ENCODE measurements around the gene PRKCE. TPM values are rescaled to one million over a fixed set of nuclear protein-coding genes. Genes with fewer than 3 reads are reported as not detected.

The PRKCE gene
- total and polyA plus RNA-seq, 2 donors (not counting 1 experiment from before 2014, with no cell fraction given), result 23.6 to 271 TPM

GRCh38 chr2:46148369-46148736 lies 496.9 kb downstream of the PRKCE start:
- H3K4me1 Mint-ChIP-seq, result no peaks in the 10 kb centered on the region
- intact Hi-C loops (cut with micrococcal nuclease), result no loop called here
- ATAC-seq (ENCODE audit: low read depth), result no peak

GRCh38 chr2:46150445-46150955 lies 499.0 kb downstream of the PRKCE start:
- no peak overlapping the region for H3K4me3 ChIP-seq (ENCODE audit: control extremely low read depth in 1 of 5, extremely low read depth in 1 of 5, insufficient read depth in 1 of 5, low read depth in 2 of 5, low read length in 4 of 5)
- H2AFZ ChIP-seq (ENCODE audit: insufficient read depth, low read depth, low read length, poor library complexity, severe bottlenecking), result no peak overlapping the region
- no peaks in the 10 kb centered on the region for H3K4me1 ChIP-seq (ENCODE audit: control insufficient read depth in 2 of 2, insufficient read depth in 2 of 2, low read length in 2 of 2)
- no peaks in the 10 kb centered on the region for H3K27me3 ChIP-seq (replicated peaks in 1 of 4; ENCODE audit: control extremely low read depth in 1 of 4, control insufficient read depth in 3 of 4, insufficient read depth in 4 of 4, low read length in 3 of 4)
- H3K79me2 ChIP-seq (ENCODE audit: control insufficient read depth, insufficient read depth, low read length), result no peaks in the 10 kb centered on the region
- ATAC-seq (ENCODE audit: low read depth), result no peak
- TF ChIP-seq CTCF (IDR thresholded peaks at IDR 0.05), result no peak
- TF ChIP-seq EZH2 (IDR thresholded peaks at IDR 0.05; ENCODE audit: borderline replicate concordance, insufficient read depth, low read depth, low read length, poor library complexity, severe bottlenecking), result no peak
- no peak overlapping the region for H3K4me3 Mint-ChIP-seq
- no peaks in the 10 kb centered on the region for H4K20me1 ChIP-seq (ENCODE audit: control insufficient read depth, insufficient read depth, low read length, poor library complexity, severe bottlenecking)
- DNase-seq, result no peak
- H3K27ac ChIP-seq (ENCODE audit: low read length in 2 of 2), result no peak overlapping the region
- H3K4me2 ChIP-seq (replicated peaks; ENCODE audit: low read depth, low read length, poor library complexity, severe bottlenecking), result no peak overlapping the region
- no peak overlapping the region for H3K9ac ChIP-seq (ENCODE audit: low read length)
- no peaks in the 10 kb centered on the region for H3K27me3 Mint-ChIP-seq
- H3K27ac Mint-ChIP-seq, result no peak overlapping the region
- CTCF ChIA-PET, result no interaction called here
- intact Hi-C loops (cut with micrococcal nuclease), result no loop called here
- POLR2A ChIA-PET, result no interaction called here
- 100% methylated on average over 2 of the region's 3 CpGs for WGBS (ENCODE audit: insufficient coverage)
- no peaks in the 10 kb centered on the region for H3K9me3 ChIP-seq (ENCODE audit: control extremely low read depth in 1 of 3, control insufficient read depth in 2 of 3, insufficient read depth in 1 of 3, low read length in 2 of 3)
- no peaks in the 10 kb centered on the region for H3K9me3 Mint-ChIP-seq (ENCODE audit: insufficient read depth)
- H3K36me3 ChIP-seq (replicated peaks in 1 of 2; ENCODE audit: control extremely low read depth in 1 of 2, control insufficient read depth in 1 of 2, extremely low read depth in 1 of 2, insufficient read depth in 2 of 2, low read length in 1 of 2), result peaks cover 3 to 59% of the 10 kb centered on the region in 2 experiments
- no peaks in the 10 kb centered on the region for H3K4me1 Mint-ChIP-seq

More at GRCh38 chr2:46148369-46148736, 496.9 kb downstream of the PRKCE start:
- Histone ChIP-seq H3K36me3 (replicated peaks in 1 of 2; ENCODE audit: control extremely low read depth in 1 of 2, control insufficient read depth in 1 of 2, extremely low read depth in 1 of 2, insufficient read depth in 2 of 2, low read length in 1 of 2) (peaks cover 3 to 64% of the 10 kb centered on the region in 2 experiments), H2AFZ (ENCODE audit: insufficient read depth, low read depth, low read length, poor library complexity, severe bottlenecking) (no peak overlapping the region), H3K4me1 (ENCODE audit: control insufficient read depth in 2 of 2, insufficient read depth in 2 of 2, low read length in 2 of 2) (no peaks in the 10 kb centered on the region), H3K9me3 (ENCODE audit: control extremely low read depth in 1 of 3, control insufficient read depth in 2 of 3, insufficient read depth in 1 of 3, low read length in 2 of 3) (no peaks in the 10 kb centered on the region), H3K79me2 (ENCODE audit: control insufficient read depth, insufficient read depth, low read length) (no peaks in the 10 kb centered on the region), H3K4me2 (replicated peaks; ENCODE audit: low read depth, low read length, poor library complexity, severe bottlenecking) (no peak overlapping the region), H3K27me3 (replicated peaks in 1 of 4; ENCODE audit: control extremely low read depth in 1 of 4, control insufficient read depth in 3 of 4, insufficient read depth in 4 of 4, low read length in 3 of 4) (no peaks in the 10 kb centered on the region), H3K9ac (ENCODE audit: low read length) (no peak overlapping the region), H4K20me1 (ENCODE audit: control insufficient read depth, insufficient read depth, low read length, poor library complexity, severe bottlenecking) (no peaks in the 10 kb centered on the region), H3K27ac (ENCODE audit: low read length in 2 of 2) (no peak overlapping the region), H3K4me3 (ENCODE audit: control extremely low read depth in 1 of 5, extremely low read depth in 1 of 5, insufficient read depth in 1 of 5, low read depth in 2 of 5, low read length in 4 of 5) (no peak overlapping the region)
- no peaks in the 10 kb centered on the region for H3K27me3 Mint-ChIP-seq
- DNase-seq, result no peak
- 100% methylated on average over 1 of the region's 2 CpGs for WGBS (ENCODE audit: insufficient coverage)
- CTCF ChIA-PET, result no interaction called here
- TF ChIP-seq CTCF (IDR thresholded peaks at IDR 0.05) (no peak), EZH2 (IDR thresholded peaks at IDR 0.05; ENCODE audit: borderline replicate concordance, insufficient read depth, low read depth, low read length, poor library complexity, severe bottlenecking) (no peak)
- no peak overlapping the region for H3K4me3 Mint-ChIP-seq
- POLR2A ChIA-PET, result no interaction called here
- no peaks in the 10 kb centered on the region for H3K9me3 Mint-ChIP-seq (ENCODE audit: insufficient read depth)
- H3K27ac Mint-ChIP-seq, result no peak overlapping the region
